ENCODE data around the gene RHOXF1.
"Not testable (repeated sequence)": the region's sequence is repeated elsewhere in the genome, so short reads cannot be mapped to it uniquely, and the experiment has no call there.

The RHOXF1 gene, protein sequence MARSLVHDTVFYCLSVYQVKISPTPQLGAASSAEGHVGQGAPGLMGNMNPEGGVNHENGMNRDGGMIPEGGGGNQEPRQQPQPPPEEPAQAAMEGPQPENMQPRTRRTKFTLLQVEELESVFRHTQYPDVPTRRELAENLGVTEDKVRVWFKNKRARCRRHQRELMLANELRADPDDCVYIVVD

DNA sequence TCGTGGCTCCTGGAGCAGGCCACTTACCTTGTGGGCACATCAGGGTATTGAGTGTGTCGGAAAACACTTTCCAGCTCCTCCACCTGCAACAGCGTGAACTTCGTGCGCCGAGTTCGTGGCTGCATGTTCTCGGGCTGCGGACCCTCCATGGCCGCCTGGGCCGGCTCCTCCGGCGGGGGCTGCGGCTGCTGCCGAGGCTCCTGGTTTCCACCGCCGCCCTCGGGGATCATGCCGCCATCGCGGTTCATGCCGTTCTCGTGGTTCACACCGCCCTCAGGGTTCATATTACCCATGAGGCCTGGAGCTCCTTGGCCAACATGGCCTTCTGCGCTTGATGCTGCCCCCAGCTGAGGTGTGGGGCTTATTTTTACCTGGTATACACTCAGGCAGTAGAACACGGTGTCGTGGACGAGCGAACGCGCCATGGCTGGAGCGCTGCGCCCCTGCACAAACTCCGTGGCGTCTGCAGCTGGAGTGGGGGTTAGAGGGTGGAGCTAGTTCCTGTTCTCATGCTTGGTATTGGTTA, at the start of gene RHOXF1:
RHOXF1 (minus strand) TSS at position 476 of the 526 bp plus-strand sequence; CDS start at position 425, 51 bp downstream.
- no peak for DNase-seq

DNA sequence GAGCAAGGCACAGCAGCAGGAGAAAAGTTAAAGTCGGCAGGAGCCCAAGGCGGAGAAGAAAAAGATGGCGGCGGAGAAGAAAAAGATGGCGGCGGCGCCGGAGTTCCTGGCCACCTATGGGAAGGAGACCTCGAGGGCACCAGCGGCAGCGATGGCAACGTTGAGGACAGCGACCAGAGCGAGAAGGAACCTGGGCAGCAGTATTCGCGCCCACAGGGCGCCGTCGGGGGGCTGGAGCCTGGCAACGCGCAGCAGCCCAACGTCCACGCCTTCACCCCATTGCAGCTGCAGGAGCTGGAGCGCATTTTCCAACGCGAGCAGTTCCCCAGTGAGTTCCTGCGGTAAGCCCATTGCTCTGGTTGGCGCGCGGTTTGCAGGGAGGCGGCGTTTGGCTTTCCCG, 43.4 kb upstream of the RHOXF1 start:
- not testable (repeated sequence) for DNase-seq

DNA sequence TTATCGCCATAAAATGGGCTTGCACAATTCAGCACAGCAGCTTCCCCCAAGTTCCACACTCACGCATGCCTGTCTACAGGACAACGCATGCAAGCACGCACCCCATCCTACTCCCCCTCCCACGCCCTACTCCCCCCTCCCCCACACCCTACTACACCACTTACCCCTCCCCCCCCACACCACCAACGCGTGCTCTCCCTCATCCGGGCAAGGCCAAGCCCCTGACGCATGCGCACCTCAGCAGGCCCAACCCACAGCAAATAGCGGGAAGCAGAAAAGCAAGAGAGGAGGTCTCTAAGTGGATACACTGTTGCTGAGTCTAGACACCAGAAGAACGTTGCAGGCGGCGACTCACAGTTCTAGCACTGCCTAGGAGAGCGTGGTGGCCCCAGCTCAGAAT, 42.6 kb upstream of the RHOXF1 start, which contains the start of gene RHOXF2:
RHOXF2 (plus strand) TSS at position 301 of the 400 bp plus-strand sequence. CDS start 138 bp downstream, outside the sequence.
- DNase-seq: not testable (repeated sequence)

DNA sequence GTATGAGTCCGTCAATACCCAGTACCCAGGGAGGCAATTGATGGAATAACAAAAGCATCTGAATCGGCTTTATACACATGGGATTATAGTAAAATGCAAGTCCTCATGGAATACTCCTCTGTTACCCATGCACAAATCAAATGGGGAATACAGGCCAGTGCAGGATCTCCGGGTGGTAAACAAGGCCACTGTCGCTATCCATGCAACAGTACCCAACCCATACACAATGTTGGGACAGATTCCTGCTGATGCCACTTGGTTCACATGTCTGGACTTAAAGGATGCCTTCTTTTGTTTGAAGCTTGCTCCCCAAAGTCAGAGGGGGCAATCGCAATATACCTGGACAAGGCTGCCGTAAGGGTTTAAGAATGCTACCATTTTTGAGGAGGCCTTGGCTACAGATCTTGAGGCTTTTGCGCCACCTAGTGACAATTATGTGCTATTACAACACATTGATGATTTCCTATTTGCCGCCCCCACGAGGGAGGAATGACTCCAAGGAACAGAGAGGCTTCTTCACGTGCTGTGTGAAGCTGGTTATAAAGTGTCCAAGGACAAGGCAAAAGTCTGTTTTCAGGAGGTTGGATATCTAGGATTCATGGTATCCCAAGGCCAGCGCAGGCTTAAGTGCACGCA, 34.5 kb upstream of the RHOXF1 start:
- DNase-seq: not testable (repeated sequence)

DNA sequence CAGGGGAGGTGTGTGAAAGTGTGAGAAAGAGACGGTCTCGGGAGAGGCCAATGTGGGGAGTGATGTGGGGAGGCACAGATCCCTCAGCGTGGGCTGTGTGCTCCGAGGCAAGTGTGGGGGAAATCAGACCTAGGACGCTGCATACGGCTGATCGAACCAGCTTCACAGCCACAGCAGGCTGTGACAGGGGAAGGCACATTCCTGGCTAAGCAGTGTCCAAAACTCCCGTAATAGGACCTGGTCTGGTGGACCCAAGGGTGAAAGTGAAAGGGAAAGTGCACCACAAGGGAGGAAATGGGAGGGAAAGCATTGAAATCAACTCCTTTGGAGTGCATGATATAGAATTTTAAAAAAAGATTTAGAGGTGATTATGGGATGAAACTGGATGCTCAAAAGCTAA, 31.8 kb upstream of the RHOXF1 start:
- DNase-seq: no peak

DNA sequence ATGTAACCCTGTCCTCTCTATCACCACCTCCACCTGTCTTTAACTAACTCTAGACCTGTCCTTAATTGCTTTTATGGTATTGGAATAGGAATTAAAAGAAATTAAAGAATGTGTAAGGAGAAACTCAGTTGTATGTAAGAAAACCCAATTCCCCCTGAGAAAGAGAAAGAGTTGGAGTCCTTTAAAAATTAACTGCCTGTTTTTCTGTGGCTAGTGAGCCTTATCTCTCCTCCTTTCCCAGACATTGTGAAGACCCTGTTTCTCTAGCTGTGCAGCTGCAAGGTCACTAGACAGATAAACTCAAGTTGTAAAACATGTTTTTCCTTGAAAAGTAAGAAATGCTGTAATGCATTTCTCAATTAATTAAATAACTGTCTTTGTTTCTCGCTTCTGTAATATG, 30.6 kb upstream of the RHOXF1 start:
- DNase-seq: not testable (repeated sequence)

DNA sequence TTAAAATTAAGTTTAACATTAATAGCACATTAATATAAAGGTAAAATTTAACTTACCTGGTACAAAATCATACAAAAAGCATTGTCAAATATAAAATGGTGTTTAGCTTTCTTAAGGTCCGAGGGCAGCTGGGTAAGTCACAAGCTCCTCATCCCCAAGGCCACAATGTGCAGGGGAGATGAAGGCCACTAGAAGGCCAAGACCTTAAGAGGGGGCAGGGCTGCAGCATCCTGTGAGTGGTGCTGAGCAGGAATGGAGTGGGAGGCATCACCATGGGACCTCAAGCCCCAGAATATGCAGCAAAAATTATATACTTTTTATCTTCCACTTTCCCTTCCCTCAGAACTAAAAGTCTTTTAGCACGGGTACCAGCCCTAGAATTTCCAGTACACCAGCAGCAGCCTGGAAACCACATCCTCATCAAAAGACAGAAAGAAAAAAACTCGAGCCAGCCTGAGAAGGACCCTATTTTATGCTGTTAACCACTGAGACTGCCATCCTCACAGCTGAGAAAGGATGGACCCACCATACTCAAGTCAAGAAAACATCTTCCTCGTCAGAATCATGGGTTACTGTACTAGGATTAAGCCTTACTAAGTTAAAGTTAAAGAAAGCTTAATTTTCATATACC, 29.7 kb upstream of the RHOXF1 start:
- no peak for DNase-seq

DNA sequence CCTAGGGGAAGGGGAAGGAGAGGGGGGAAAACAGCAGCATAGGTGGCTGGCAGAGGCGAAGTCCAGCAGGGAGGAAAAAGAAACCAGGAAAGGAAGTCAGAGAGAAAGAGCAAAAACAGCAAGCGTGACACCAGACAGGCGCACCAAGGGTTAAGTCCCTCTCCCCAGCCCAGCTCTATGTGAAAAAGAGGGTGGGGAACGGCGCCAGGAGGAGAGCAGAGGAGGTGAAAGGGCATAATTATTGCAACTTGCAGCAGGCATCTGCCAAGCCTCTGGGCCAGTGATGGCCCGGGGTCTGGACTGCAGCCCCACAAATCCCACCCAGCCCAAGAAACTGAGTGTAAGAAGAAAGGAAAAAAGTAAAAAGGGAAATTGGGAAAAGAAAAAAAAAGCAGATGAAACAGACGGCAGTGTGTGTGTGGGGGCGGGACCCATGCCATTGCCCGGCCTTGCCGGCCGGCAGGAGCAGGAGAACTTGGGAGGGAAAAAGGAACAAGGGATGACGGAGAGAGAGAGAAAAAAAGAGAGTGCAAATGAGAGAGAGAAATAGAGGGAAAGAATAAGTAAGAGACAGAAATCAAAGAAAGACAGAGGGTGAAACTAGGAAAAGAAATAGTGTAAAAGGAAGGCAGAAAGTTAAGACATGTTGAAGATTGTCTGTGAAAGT, 28.6 kb upstream of the RHOXF1 start:
- no peak for DNase-seq

DNA sequence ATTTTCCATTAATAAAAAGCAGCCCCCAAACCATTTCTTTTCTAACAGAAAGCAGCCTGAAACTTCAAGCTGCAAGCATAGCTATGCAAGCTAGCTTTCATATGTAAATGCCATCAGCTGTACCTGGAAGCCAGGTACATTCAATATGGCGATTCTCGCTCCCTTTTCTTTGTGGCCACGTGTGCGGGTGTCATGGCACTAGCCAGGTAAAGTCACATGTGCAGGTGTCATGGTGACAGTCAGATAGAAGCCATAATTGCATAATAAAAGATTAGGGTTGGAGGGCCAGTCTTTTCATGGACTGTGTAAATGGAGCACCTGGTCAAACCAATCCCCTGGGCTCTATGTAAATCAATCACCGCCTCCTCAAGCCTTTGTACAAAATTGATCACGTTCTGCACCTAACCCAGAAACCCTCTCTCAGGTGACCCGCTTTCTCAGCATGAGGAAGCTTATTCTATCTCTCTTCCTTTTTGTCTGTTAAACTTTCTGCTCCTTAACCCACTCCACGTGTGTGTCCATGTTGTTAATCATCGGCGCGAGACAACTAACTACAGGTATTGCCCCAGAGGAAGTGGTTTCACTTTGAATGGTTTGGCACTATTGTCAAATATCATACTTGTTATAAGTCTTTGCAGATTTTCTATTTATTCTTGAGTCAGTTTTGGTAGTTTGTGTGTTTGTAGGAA, 24.7 kb upstream of the RHOXF1 start:
- no peak for DNase-seq

DNA sequence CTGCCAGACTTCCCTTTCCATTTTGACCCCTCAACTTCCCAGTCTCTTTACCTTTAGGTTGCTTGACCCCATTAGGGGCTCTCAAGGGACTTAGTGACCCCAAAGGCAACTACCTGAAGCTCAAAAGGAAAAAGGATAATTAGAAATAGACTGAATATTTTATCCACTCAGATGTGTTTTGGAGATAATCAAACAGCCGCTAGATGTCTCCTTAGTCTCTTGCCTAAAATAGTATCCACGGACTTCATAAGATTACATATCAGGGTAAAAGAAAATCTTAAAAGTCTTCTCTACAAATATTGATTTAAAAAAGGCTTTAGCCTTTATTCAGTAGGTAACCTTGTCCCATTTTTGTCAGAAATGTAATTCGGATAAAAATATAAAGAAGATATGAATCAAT, 21.7 kb upstream of the RHOXF1 start:
- no peak for DNase-seq

DNA sequence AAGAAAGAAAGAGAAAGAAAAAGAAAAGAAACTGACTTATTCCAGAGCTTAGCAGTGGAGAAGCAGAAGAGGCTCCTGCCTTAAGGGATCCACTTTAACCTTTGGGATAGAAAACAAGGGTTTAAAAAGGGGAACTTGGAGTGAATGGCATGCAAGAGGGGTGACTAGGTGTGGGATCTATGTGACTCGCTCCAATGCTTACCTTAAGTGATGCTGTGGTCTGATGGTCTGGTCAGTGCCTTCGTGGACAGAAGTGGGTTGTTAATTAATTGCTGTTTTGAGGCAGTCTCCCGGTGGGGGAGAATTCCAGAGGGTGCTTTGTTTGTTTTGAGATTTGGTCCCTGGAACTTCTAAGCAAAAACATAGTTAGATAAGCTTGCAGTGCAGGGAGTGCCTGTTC, 21.1 kb upstream of the RHOXF1 start:
- no peak for DNase-seq

DNA sequence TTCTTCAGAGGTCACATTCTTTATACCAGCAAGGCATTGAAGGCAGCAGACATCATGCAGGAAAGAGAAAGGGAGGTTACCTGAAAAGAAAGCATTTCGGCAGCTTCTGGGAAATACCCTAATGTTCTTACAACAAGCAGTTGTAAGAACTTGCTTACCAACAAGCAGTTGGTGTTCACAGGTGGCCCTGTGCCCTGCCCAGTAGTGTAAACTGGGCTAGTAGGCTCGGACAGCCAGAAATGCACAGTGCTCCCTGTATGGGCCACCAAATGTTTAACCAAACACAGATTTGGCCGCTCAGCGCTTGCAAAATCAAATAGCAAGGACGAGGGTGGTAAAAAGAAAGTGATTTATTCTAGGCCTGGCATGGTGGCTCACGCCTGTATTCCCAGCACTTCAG, 20.4 kb upstream of the RHOXF1 start:
- no peak for DNase-seq

DNA sequence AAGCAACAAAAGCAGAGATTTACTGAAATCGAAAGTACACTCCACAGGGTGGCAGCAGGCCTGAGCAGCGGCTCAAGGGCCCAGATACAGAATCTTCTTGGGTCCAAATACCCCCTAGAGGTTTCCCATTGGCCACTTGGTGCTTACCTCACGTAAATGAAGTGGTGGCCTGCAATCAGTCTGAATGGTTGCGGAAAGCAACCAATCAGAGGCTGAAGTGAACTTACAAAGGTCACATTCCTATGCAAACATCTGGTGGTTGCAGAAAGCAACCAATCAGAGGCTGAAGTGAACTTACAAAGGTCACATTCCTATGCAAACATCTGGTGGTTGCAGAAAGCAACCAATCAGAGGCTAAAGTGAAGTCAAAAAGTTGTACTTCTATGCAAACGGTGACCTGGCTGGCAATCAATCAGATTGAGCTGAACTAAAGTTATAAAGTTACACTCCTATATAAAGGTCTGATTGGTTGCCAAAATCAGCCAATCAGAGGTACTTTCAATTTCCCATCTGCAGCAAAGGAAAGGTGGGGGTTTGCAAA, 12.7 kb upstream of the RHOXF1 start:
- not testable (repeated sequence) for DNase-seq

DNA sequence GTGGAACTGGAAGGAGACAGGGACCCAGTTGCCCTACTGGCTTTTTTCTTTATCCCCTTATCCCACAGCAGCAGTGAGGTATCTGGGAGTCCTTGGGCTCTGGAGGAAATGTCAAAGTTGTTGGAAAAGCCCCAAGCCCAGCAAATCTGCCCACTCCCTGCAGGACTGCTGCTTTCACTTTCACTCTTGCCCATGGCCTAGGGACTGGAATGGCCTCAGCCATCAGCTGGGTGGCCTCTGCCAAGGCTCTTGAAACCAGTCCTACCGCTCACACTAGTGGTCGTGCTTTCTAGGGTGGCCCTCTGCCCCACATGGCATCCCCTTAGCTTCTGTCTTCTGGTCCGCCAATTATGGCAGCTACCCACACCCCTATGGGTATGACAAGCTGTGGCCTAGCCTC, 9.7 kb upstream of the RHOXF1 start:
- no peak for DNase-seq

DNA sequence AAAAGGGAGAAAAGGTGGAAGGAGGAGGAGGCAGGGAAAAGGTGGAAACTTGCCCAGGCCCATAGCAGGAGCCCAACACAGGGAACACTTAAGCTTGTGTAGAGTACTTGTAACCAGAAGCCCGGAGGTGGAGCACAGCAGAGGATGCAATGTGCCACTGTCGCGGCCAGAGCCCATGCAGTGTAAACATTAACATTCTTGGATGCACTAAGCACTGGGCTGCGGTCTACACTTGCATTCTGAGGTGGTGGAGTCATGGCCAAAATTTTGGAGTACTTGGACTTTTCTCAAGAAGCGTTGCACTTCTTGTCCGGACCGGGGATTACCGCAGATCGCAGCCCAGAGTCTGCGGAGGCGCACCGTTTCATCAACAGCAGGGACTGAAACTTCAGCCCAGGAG, 4.5 kb upstream of the RHOXF1 start:
- DNase-seq: no peak

DNA sequence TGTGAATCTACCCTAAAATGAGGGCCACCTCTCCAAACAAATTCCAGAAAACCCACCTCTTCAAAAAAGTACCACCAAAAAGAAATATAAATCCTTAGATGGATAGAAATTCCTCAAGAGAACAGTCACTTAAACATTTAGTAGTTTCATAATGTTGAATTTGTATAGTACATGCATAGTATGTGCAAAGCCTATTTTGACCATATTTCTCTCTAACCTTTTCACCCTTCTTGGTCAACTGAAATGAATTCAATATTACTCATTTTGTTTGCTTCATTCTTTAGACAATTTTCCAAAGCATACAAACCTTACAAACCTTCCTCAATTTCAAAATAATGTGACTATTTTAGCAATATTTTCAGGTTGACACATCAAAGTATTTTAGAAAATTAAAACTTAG, 4.1 kb downstream of the RHOXF1 start:
- no peak for DNase-seq

DNA sequence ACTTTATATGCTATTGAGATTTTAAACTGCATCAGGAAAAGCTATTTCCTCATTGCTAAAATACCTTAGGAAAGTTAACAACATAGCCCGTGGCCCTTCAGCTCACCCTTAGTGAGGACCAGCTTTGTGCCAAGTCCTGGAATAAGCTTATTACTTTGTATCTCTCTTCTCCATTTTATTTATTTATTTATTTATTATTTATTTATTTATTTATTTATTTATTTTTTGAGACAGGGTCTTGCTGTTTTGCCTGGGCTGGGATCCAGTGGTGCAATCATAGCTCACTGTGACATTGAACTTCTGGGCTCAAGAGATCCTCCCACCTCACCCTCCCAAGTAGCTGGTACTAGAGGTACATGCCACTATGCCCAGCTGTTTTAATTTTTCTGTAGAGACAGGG, 6.3 kb downstream of the RHOXF1 start:
- no peak for DNase-seq

DNA sequence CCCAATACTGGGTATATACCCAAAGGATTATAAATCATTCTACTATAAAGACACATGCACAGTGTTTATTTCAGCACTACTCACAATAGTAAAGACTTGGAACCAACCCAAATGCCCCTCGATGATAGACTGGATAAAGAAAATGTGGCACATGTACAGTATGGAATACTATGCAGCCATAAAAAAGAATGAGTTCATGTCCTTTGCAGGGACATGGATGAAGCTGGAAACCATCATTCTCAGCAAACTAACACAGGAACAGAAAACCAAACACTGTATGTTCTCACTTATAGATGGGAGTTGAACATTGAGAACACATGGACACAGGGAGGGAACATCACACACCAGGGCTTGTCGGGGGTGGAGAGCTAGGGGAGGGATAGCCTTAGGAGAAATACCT, 11.0 kb downstream of the RHOXF1 start:
- not testable (repeated sequence) for DNase-seq

DNA sequence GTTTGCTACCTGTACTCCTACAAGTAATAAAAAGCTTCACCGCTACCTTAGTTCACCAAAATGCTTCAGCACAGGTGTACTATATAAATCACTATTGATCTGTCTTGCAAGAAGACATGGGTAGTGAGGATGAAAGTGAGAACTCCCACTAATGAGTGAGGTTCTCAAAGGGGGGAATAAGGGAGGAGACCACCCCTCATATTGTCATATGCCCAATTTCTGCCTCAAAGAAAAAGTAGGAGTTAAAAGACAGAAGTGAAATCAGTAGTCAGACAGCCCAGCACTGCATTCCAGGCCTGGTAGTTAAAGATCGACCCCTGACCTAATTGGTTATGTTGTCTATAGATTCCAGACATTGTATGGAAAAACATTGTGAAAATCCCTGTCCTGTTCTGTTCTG, 14.7 kb downstream of the RHOXF1 start:
- not testable (repeated sequence) for DNase-seq

DNA sequence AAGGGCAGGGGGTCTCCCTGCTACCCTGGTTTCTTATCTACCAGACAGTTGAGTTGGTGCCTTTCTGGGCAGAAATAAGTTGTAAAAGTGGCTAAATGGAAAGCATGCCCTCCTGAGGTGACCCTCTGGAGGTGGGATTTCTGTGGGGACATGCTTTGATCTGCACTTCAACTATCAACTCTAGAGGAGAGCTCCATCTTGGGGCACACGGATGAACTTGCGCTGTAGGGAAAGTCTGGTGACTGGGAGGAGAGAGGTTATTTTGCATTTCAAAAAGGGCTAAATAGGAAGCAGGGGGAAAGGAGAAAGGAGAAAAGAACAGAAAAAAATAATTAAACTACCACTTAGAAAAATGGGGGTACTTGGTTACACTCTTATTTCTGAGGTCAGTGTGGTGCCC, 25.5 kb downstream of the RHOXF1 start:
- no peak for DNase-seq

DNA sequence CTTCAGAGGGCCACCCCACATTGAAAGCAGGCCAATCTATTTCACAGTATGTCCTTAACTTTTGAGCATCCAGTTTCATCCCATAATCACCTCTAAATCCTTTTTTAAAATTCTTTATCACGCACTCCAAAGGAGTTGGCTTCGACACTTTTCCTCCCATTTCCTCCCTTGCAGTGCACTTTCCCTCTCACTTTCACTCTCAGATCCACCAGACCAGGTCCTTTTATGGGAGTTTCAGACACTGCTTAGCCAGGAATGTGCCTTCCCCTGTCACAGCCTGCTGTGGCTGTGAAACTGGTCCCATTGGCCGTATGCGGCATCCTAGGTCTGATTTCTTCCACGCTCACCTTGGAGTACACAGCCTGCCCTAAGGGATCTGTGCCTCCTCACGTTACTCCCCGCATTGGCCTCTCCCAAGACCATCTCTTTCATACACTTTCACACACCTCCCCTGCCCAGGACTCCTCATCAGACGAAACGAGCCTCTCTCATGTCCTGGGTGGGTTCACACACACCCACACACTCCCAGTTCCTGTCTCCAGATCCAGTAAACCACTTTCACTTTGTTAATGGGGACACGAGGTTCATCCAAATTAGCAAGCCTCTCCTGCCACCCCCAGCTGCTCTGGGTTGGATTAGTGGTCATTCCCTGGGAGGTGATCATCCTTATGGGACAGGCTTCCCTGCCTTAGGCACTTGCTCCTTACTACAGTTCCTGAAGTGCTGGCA, 28.3 kb downstream of the RHOXF1 start:
- no peak for DNase-seq

Data from amniotic stem cell (primary cell).